GM18867 (cell line): ENCODE results near the gene TBC1D4.

ENCODE experiments used
- ATAC-seq: cut with Tn5 transposase; IDR thresholded peaks from one replicate; pipeline ENCODE4 v1.9.1; 2021; ENCODE audit warnings: mild to moderate bottlenecking, moderate library complexity; ENCODE audit not compliant: unreplicated experiment

Gene TBC1D4, protein sequence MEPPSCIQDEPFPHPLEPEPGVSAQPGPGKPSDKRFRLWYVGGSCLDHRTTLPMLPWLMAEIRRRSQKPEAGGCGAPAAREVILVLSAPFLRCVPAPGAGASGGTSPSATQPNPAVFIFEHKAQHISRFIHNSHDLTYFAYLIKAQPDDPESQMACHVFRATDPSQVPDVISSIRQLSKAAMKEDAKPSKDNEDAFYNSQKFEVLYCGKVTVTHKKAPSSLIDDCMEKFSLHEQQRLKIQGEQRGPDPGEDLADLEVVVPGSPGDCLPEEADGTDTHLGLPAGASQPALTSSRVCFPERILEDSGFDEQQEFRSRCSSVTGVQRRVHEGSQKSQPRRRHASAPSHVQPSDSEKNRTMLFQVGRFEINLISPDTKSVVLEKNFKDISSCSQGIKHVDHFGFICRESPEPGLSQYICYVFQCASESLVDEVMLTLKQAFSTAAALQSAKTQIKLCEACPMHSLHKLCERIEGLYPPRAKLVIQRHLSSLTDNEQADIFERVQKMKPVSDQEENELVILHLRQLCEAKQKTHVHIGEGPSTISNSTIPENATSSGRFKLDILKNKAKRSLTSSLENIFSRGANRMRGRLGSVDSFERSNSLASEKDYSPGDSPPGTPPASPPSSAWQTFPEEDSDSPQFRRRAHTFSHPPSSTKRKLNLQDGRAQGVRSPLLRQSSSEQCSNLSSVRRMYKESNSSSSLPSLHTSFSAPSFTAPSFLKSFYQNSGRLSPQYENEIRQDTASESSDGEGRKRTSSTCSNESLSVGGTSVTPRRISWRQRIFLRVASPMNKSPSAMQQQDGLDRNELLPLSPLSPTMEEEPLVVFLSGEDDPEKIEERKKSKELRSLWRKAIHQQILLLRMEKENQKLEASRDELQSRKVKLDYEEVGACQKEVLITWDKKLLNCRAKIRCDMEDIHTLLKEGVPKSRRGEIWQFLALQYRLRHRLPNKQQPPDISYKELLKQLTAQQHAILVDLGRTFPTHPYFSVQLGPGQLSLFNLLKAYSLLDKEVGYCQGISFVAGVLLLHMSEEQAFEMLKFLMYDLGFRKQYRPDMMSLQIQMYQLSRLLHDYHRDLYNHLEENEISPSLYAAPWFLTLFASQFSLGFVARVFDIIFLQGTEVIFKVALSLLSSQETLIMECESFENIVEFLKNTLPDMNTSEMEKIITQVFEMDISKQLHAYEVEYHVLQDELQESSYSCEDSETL (N-terminal part only)

DNA sequence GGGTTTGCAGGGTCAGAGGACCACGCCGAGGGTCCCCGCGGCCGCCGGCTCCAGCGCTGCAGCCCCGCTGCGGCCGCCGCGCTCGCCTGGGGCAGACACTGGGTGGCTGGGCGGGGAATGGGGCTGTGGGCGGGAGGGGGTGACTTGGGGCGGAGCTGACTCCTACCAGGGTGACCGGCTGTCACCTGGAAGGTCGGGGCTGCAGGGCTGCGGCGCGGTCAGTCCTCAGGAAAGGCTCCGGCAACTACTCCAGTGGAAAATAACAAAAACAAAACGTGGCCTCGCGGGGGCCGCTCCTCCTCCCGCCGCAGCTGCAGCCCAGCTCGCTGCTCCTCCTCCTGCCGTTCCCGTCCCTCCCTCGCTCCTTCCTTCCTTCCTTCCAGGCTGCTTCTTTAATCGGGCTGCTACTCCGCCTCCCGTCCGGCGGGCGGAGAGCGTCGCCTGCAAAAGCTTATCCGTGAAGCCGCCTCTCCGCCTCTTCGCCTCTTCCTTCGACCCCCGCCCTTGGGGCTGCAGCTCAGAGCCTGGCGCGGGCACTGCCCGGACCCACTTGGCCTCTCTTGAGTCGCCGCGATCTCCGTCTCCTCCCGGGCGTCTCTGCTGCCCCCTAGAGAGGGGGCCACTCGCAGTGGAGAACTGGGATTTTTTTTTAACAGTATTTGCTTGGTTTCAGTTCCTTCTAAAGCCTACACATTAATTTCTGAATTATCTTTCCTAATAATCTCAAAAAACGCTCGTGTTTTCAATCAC lies at the start of gene TBC1D4:
Gene TBC1D4 (minus strand): TSS at position 100 of the 750 bp plus-strand sequence. CDS start 402 bp downstream, outside the sequence.
- peak; percentile 77 for ATAC-seq

DNA sequence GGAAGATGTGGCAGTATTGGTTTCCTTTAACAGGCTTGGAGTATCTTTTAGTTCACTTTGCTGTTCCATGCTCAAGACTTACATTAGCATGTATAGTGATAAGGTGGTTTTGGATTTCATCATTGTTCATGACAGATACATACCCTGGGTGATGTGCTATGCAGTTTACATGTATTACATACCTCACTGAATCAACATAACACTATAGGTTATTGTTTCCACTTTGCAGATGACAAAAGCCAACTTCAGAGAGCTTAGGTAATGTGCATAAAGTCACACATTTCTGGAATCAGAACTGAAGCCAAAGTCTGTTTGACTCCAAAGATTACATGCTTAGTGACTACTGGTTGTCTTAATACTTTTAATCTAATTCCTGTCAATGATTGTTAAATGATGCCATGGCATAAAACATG lies 48.6 kb upstream of the TBC1D4 start:
- ATAC-seq = no peak

- ATAC-seq = no peak
Measured at GRCh38 chr13:75521956-75522355, 40.0 kb upstream of the TBC1D4 start.

DNA sequence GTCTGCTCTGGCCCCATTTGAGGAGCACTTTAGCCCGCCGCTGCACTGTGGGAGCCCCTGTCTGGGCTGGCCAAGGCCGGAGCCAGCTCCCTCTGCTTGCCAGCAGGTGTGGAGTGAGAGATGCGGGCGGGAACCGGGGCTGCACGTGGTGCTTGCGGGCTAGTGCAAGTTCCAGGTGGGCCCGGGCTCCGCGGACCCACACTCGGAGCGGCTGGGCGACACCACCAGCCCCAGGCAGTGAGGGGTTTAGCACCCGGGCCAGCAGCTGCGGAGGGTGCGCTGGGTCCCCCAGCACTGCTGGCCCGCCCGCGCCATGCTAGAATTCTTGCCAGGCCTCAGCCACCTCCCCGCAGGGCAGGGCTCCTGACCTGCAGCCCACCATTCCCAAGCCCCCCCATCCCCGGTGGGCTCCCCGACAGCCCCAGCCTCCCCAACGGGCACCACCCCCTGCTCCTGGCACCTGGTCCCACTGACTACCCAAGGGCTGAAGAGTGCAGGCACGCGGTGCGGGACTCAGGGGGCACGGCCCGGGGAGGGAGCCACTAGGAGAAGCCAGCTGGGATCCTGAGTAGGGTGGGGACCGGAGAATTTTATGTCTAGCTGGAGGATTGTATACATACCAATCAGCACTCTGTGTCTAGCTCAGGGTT lies 36.6 kb upstream of the TBC1D4 start:
- no peak for ATAC-seq

- ATAC-seq = no peak
Measured at GRCh38 chr13:75514080-75514995, 32.4 kb upstream of the TBC1D4 start.

- no peak for ATAC-seq
Measured at GRCh38 chr13:75513271-75513670, 31.3 kb upstream of the TBC1D4 start.

DNA sequence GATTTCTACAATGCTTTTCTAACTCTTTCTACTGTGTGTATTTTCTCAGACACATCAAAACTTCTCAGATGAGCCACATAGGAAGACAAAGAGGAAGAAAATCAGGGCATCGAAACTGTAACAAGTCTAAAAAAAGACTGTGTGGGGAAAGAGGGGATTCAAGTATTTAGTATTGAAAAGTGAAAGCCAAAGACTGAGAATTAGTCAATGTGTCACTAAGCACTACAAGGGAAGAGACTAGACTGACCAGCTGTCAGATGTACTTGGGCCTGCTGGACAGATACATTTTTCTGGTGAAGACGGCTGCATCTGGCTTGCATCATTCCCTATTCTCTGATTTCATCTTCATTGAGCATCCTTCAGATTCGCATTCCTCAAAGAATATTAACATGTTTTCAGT lies 30.3 kb upstream of the TBC1D4 start:
- peak; percentile 85 for ATAC-seq

DNA sequence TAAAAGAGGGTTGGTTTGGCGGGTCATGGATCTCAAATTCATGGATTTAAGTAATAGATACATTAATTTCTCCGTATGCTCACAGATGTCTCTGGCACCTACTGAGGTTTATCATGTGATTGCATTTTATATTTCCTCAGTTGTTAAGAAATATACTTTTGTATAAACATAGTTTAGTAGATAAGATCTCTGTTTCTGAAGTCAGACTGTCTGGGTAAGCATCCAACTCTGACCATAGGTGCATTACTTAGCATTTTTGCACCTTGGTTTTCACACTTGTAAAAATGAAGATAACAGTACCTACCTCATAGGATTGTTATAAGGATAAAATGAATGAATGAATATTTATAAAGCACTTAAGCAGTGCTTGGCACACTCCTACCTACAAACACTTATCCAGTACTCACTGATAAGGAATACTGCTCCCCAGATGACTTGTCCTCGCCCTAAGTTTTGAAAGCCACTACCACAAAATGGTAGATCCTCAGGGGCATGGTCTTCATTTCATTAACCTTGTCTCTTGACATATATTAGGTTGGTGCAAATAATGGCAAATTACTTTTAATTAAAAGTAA lies 29.2 kb upstream of the TBC1D4 start:
- no peak for ATAC-seq

DNA sequence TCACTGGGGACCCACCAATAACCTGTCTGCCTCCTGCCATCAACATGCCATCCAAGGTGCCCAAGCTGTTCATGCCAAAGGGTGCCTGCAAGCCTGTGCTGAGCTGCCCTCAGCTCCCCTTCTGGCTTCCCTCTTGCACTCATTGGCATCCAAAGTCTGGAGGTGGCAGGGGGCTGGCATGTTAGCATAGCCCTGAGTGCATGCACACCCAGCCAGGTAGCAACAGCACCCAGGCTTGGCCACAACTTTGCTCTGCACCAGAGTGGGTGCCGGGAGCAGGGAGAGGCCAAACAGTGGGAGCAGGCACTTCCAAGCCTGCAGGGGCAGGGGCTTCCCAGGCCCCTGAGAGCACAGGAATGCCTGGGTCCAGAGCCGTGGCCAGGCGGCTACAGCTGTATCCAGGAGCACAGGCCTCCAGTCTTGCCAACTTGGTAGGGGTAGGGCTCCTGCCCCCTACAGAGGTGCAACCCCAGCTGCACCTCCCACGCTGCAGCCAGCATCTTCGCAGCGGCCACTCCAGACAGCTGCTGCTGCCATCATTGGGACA lies 26.1 kb upstream of the TBC1D4 start:
- no peak for ATAC-seq

- ATAC-seq = no peak
Measured at GRCh38 chr13:75507027-75508001, 25.3 kb upstream of the TBC1D4 start.

DNA sequence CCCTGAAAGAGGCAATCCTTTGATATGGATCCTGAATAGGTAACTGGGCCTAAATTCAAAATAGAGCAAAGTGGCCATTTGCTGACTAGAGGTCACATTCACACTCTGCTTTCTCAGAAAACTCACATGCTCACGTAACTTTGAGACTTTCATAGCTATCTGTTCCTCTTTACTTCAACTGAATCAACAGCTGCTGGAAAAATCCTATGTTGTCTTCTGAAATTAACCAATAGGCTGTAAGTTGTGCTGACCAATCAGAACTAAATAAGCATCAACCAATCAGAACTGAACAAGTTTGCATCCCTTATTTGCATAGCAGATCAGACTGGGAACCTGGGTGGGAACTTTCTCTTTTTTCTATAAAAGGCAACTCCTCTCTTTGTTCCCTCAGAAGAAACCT lies 24.0 kb upstream of the TBC1D4 start:
- no peak for ATAC-seq

GRCh38 chr13:75505327-75505726 lies 23.4 kb upstream of the TBC1D4 start:
- no peak for ATAC-seq

DNA sequence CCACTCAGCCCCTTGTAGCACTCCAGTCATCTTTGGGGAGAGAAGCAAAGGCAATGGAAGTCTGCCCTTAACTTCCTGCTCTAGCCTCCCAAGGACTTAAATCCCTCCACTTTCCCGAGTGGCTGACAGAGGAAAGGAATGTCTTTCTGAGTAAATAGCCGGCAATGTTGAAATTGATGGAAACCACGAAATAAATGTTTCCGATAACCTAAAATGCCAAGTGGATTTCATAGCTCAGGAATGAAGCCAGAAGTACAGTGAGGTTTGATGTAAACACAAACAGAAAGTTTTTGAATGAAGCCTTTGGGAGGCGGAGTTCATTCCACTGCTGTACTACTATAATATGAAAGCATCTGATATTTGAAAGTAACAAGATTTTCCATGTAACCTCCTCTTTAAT lies 14.0 kb upstream of the TBC1D4 start:
- ATAC-seq = no peak

GRCh38 chr13:75494491-75494890 lies 12.5 kb upstream of the TBC1D4 start:
- no peak for ATAC-seq

GRCh38 chr13:75493156-75493555 lies 11.2 kb upstream of the TBC1D4 start:
- no peak for ATAC-seq

DNA sequence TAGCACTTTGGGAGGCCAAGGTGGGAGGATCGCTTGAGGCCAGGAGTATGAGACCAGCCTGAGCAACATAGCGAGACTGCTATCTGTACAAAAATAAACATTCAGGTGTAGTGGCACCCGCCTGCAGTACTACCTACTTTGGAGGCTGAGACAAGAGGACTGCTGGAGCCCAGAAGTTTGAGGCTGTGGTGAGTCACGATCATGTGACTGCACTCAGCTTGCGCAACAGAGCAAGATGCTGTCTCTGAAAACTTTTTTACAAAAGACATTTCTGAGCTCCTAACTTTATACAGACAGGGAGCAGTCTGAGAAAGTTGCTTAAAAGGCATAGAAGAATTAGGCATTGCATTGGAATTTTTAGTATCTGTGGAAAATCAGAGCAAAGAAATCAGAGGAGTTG lies 10.4 kb upstream of the TBC1D4 start:
- ATAC-seq = no peak

- ATAC-seq = no peak
Measured at GRCh38 chr13:75491376-75491775, 9.4 kb upstream of the TBC1D4 start.
